ENCODE measurements around the gene TNFRSF6B.

DNA sequence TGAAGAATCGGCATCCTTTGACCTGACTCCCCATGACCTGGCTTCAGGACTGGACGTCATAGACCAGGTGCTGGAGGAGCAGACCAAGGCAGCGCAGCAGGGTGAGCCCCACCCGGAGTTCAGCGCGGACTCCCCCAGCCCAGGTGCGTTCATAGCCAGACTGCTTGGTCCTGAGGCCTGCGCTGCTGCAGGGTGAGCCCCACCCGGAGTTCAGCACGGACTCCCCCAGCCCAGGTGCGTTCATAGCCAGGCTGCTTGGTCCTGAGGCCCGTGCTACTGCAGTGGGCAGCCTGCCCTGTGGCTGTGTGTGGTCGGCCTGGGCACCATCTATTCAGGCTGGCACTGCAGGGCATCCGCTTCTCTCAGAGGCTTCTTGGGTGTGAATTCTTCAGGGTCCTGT, 22.5 kb upstream of the TNFRSF6B start:
- no peak for TF ChIP-seq POLR2A (IDR thresholded peaks at IDR 0.05; ENCODE audit: low read length)
- TF ChIP-seq CTCF (IDR thresholded peaks at IDR 0.05): no peak
- no peak for TF ChIP-seq CHD4 (IDR thresholded peaks at IDR 0.05; ENCODE audit: borderline replicate concordance)
- no peak for TF ChIP-seq EP300 (IDR thresholded peaks at IDR 0.05)
- no peak for TF ChIP-seq NFE2L2 (conservative IDR thresholded peaks at IDR 0.05; ENCODE audit: low read length)
- TF ChIP-seq KDM5A (IDR thresholded peaks at IDR 0.05): no peak
- TF ChIP-seq JUN (IDR thresholded peaks at IDR 0.05): no peak
- TF ChIP-seq BHLHE40 (IDR thresholded peaks at IDR 0.05; ENCODE audit: low read depth, low read length): no peak
- TF ChIP-seq, protein P1, sequence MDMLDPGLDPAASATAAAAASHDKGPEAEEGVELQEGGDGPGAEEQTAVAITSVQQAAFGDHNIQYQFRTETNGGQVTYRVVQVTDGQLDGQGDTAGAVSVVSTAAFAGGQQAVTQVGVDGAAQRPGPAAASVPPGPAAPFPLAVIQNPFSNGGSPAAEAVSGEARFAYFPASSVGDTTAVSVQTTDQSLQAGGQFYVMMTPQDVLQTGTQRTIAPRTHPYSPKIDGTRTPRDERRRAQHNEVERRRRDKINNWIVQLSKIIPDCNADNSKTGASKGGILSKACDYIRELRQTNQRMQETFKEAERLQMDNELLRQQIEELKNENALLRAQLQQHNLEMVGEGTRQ (IDR thresholded peaks at IDR 0.05): no peak
- TF ChIP-seq RFX5 (IDR thresholded peaks at IDR 0.05): no peak
- no peak for TF ChIP-seq HOXA7 (CRISPR knock-in tag; IDR thresholded peaks at IDR 0.05)
- no peak for TF ChIP-seq MYC (IDR thresholded peaks at IDR 0.05; ENCODE audit: borderline replicate concordance, low read length)
- no peak for TF ChIP-seq CEBPB (IDR thresholded peaks at IDR 0.05)
